ENCODE data around the gene ZBTB32.

DNA sequence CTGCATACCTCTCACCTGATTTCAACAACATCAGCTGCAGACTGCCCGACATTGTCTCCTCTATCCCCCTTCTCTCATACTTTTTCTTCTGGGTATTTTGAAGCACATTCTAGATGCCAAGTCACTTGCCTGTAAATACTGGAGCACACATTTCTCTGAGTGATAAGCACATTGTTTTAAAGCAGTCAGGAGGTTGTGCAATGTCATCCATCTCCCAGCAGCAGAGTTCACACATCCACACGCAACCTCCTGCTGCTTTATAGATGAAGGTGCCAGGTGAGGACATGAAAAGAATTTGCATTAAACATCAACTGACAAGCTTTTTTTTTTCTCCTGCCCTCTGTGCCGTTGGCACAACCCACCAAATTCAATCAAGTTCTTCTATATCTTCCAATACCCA is 32.5 kb upstream of the ZBTB32 start:
- TF ChIP-seq FOXP2 (optimal IDR thresholded peaks at IDR 0.05; ENCODE audit: control extremely low read depth, extremely low read length, insufficient read depth) (no peak), POLR2AphosphoS5 (IDR thresholded peaks at IDR 0.05; ENCODE audit: borderline replicate concordance, low read depth, low read length) (no peak), EZH2 (IDR thresholded peaks at IDR 0.05) (no peak)
